IMR-90 (cell line): ENCODE data around the gene KRTAP5-10. TPM values are rescaled to one million over a fixed set of nuclear protein-coding genes. Genes with fewer than 3 reads are reported as not detected.

Experiments used
- ATAC-seq: fragments of 200-7000 bp; cut with Tn5 transposase; 2 replicates; pipeline ENCODE4 v1.9.1; 2020; ENCODE audit warnings: low read depth, mild to moderate bottlenecking, moderate library complexity
- BruUV-seq: library from RNA; stranded (reverse); fragments of 400-500 nt; replicated peaks from 2 replicates; lab custom pipeline; 2021; lab: Mats Ljungman, UMichigan
- CTCF ChIA-PET: fragments of 300-600 bp; formaldehyde crosslinking; extraction: SDS; loops from one replicate; lab custom pipeline; 2021; ENCODE audit warnings: antibody characterized with exemption; lab: Yijun Ruan, JAX
- POLR2A ChIA-PET: fragments of 300-600 bp; sonication (Branson Sonifier 250); formaldehyde crosslinking; loops from one replicate; lab custom pipeline; 2022; ENCODE audit warnings: antibody characterized with exemption; ENCODE audit not compliant: unreplicated experiment; lab: Charles Lee
- DNase-seq: peaks from one replicate; pipeline ENCODE4 v3.0.0; 2013
- H2AFZ ChIP-seq: replicated peaks from 2 replicates; pipeline ENCODE3; 2013; ENCODE audit warnings: low read length, mild to moderate bottlenecking; ENCODE audit not compliant: poor library complexity
- H2AK5ac ChIP-seq: 2 replicates; pipeline ENCODE4 v1.6.1; 2013; ENCODE audit warnings: low read depth, low read length, inconsistent platforms
- H2AK9ac ChIP-seq: replicated peaks from 2 replicates; pipeline ENCODE3; 2013; ENCODE audit warnings: mild to moderate bottlenecking, low read depth, low read length, moderate library complexity; ENCODE audit not compliant: poor library complexity
- H2BK120ac ChIP-seq: 2 replicates; pipeline ENCODE4 v1.6.1; 2013; ENCODE audit warnings: low read depth, low read length, inconsistent platforms
- H2BK15ac ChIP-seq: 3 replicates; pipeline ENCODE4 v1.6.1; 2013; ENCODE audit warnings: low read depth, low read length, inconsistent platforms
- H2BK20ac ChIP-seq: 2 replicates; pipeline ENCODE4 v1.6.1; 2013; ENCODE audit warnings: low read depth, mild to moderate bottlenecking, inconsistent platforms, low read length, moderate library complexity
- H2BK5ac ChIP-seq: 2 replicates; pipeline ENCODE4 v1.6.1; 2013; ENCODE audit warnings: mild to moderate bottlenecking, low read depth, low read length, inconsistent platforms; ENCODE audit not compliant: poor library complexity, severe bottlenecking
- H3K14ac ChIP-seq: replicated peaks from 2 replicates; pipeline ENCODE4 v1.6.1; 2013; ENCODE audit warnings: low read depth, low read length, inconsistent platforms
- H3K18ac ChIP-seq: 2 replicates; pipeline ENCODE4 v1.6.1; 2013; ENCODE audit warnings: low read depth, low read length, control low read depth
- H3K23ac ChIP-seq: 2 replicates; pipeline ENCODE4 v1.6.1; 2013; ENCODE audit warnings: low read depth, low read length, inconsistent platforms
- H3K27ac ChIP-seq: 2 replicates; pipeline ENCODE4 v1.5.1; 2013; ENCODE audit warnings: mild to moderate bottlenecking, control low read depth, low read length; ENCODE audit not compliant: insufficient read depth
- H3K27me3 ChIP-seq: 2 replicates; pipeline ENCODE4 v1.6.1; 2013; ENCODE audit warnings: low read length; ENCODE audit not compliant: control insufficient read depth, insufficient read depth
- H3K36me3 ChIP-seq: 2 replicates; pipeline ENCODE4 v1.6.1; 2013; ENCODE audit warnings: low read length, mixed read lengths; ENCODE audit not compliant: control insufficient read depth, insufficient read depth
- H3K4ac ChIP-seq: 2 replicates; pipeline ENCODE4 v1.6.1; 2013; ENCODE audit warnings: low read depth, low read length, inconsistent platforms
- H3K4me1 ChIP-seq: 2 replicates; pipeline ENCODE4 v1.6.1; 2013; ENCODE audit warnings: low read length, mixed read lengths; ENCODE audit not compliant: control insufficient read depth, insufficient read depth
- H3K4me2 ChIP-seq: 2 replicates; pipeline ENCODE4 v1.6.1; 2013; ENCODE audit warnings: low read depth, mild to moderate bottlenecking, control low read depth, low read length, moderate library complexity
- H3K4me3 ChIP-seq: 2 replicates; pipeline ENCODE4 v1.5.1; 2013; ENCODE audit warnings: low read depth, mild to moderate bottlenecking, control low read depth, low read length, moderate library complexity; ENCODE audit not compliant: insufficient read depth
- H3K56ac ChIP-seq: 2 replicates; pipeline ENCODE4 v1.6.1; 2013; ENCODE audit warnings: low read length, inconsistent platforms; ENCODE audit not compliant: insufficient read depth; ENCODE audit errors: extremely low read depth
- H3K79me1 ChIP-seq, 2 experiments: 2 replicates each; pipeline ENCODE4 v1.6.1; 2013; ENCODE audit warnings: low read length in 2 of 2, inconsistent platforms in 1 of 2, low read depth in 1 of 2
- H3K9ac ChIP-seq: 2 replicates; pipeline ENCODE4 v1.6.1; 2013; ENCODE audit warnings: low read depth, low read length, control low read depth
- H3K9me1 ChIP-seq: 2 replicates; pipeline ENCODE4 v1.6.1; 2013; ENCODE audit warnings: low read length, inconsistent platforms; ENCODE audit not compliant: insufficient read depth
- H3K9me3 ChIP-seq: 2 replicates; pipeline ENCODE4 v1.6.1; 2013; ENCODE audit warnings: low read length; ENCODE audit not compliant: control insufficient read depth, insufficient read depth
- H4K20me1 ChIP-seq: 2 replicates; pipeline ENCODE4 v1.6.1; 2013; ENCODE audit warnings: low read length, inconsistent platforms; ENCODE audit not compliant: insufficient read depth
- H4K5ac ChIP-seq: 2 replicates; pipeline ENCODE4 v1.6.1; 2013; ENCODE audit warnings: mild to moderate bottlenecking, low read depth, low read length, control low read depth
- H4K8ac ChIP-seq, 2 experiments: 2 replicates each; pipeline ENCODE4 v1.6.1; 2013; ENCODE audit warnings: low read depth in 2 of 2, low read length in 2 of 2, control low read depth in 1 of 2, inconsistent platforms in 1 of 2
- H4K91ac ChIP-seq: 2 replicates; pipeline ENCODE4 v1.6.1; 2013; ENCODE audit warnings: low read depth, low read length, inconsistent platforms; ENCODE audit not compliant: insufficient read depth
- BHLHE40 ChIP-seq: fragments of 150-350 bp; IDR thresholded peaks from 2 replicates; pipeline ENCODE4 v1.6.1; 2016; ENCODE audit warnings: mild to moderate bottlenecking, low read depth, low read length
- CEBPB ChIP-seq: IDR thresholded peaks from 2 replicates; pipeline ENCODE4 v1.6.1; 2012; ENCODE audit warnings: low read depth, low read length, improper control_type of control experiment
- ELK1 ChIP-seq: fragments of 150-350 bp; IDR thresholded peaks from 2 replicates; pipeline ENCODE4 v1.6.1; 2016; ENCODE audit warnings: low read depth, mild to moderate bottlenecking, low read length, moderate library complexity, borderline replicate concordance
- FOS ChIP-seq: fragments of 150-350 bp; IDR thresholded peaks from 2 replicates; pipeline ENCODE4 v1.6.1; 2016; ENCODE audit warnings: low read depth, low read length
- MAFK ChIP-seq: IDR thresholded peaks from 2 replicates; pipeline ENCODE4 v1.6.1; 2012; ENCODE audit warnings: low read depth, low read length, improper control_type of control experiment
- MXI1 ChIP-seq: IDR thresholded peaks from 2 replicates; pipeline ENCODE4 v1.6.1; 2012; ENCODE audit warnings: low read depth, mild to moderate bottlenecking, low read length, moderate library complexity, borderline replicate concordance
- POLR2A ChIP-seq: IDR thresholded peaks from 2 replicates; pipeline ENCODE4 v1.6.1; 2012; ENCODE audit warnings: mild to moderate bottlenecking, low read depth, low read length
- RAD21 ChIP-seq: IDR thresholded peaks from 2 replicates; pipeline ENCODE4 v1.6.1; 2012; ENCODE audit warnings: low read length, improper control_type of control experiment
- RCOR1 ChIP-seq: IDR thresholded peaks from 2 replicates; pipeline ENCODE4 v1.6.1; 2012; ENCODE audit warnings: mild to moderate bottlenecking, low read length, improper control_type of control experiment; ENCODE audit not compliant: insufficient replicate concordance
- RFX5 ChIP-seq: IDR thresholded peaks from 2 replicates; pipeline ENCODE4 v1.8.0; 2012; ENCODE audit warnings: low read depth, mild to moderate bottlenecking, low read length, moderate library complexity
- USF2 ChIP-seq: fragments of 150-350 bp; IDR thresholded peaks from 2 replicates; pipeline ENCODE4 v1.6.1; 2017; ENCODE audit warnings: mild to moderate bottlenecking, antibody characterized with exemption, low read length, low read depth
- WGBS, 2 experiments: methylation state at CpG; one replicate each; pipeline versions ENCODE4 v1.1.5 to v1.1.7; 2013; ENCODE audit warnings: missing lambda C conversion rate in 2 of 2; ENCODE audit not compliant: insufficient read length in 1 of 2; ENCODE audit errors: extremely low coverage in 2 of 2; 5-methylcytosine and 5-hydroxymethylcytosine counted together
- dilution Hi-C: fragments of 300-500 bp; cut with HindIII; formaldehyde crosslinking; loops from one replicate; pipeline ENCODE4 v1.14.3; 2018; ENCODE audit warnings: low sequenced_read_pairs; ENCODE audit not compliant: unreplicated experiment
- in situ Hi-C: fragments of 300-500 bp; cut with MboI; formaldehyde crosslinking; loops from 3 replicates; pipeline ENCODE4 v1.14.3; 2019; ENCODE audit warnings: low sequenced_read_pairs, inconsistent platforms, mixed read lengths
- intact Hi-C: fragments of 100-400 bp; cut with micrococcal nuclease; formaldehyde crosslinking; loops from 2 replicates; pipeline ENCODE4 v1.10.0; 2022
- polyA plus RNA-seq, 3 experiments: library from polyadenylated mRNA; depleted of rRNA; stranded (reverse); fragments of >200 nt; gene quantifications; 2 replicates each; pipeline ENCODE4 v1.2.3, GENCODE V29; 2012; ENCODE audit warnings: low replicate concordance in 1 of 3
- total RNA-seq: library from RNA; depleted of rRNA; stranded (reverse); fragments of >200 nt; gene quantifications from 2 replicates; pipeline ENCODE4 v1.2.3, GENCODE V29; 2012

Gene KRTAP5-10
- total and polyA plus RNA-seq, 2 of the 4 experiments (the other 2 are of a cell fraction), result not detected

- no peak for TF ChIP-seq ELK1
Measured at GRCh38 chr11:71518506-71519471, 46.6 kb upstream of the KRTAP5-10 start (continued).

- no peak for TF ChIP-seq RFX5
- TF ChIP-seq FOS, result no peak
- TF ChIP-seq BHLHE40, result no peak
- TF ChIP-seq RCOR1, result no peak
- no peak for TF ChIP-seq MAFK
- TF ChIP-seq MXI1, result no peak
- TF ChIP-seq CEBPB, result no peak
- no peak for TF ChIP-seq USF2
- no peak for TF ChIP-seq RAD21
- no peak for TF ChIP-seq POLR2A
- H2BK120ac ChIP-seq, result no peak overlapping the region
- dilution Hi-C loops, result no loop called here
- no peak overlapping the region for H3K23ac ChIP-seq
- H3K9me3 ChIP-seq, result no peaks in the 10 kb centered on the region
- H2BK20ac ChIP-seq, result no peak overlapping the region
- H2AK9ac ChIP-seq, result peak overlapping the region; percentile 65
- peaks cover 3% of the 10 kb centered on the region; the same call in 1 of the 2 replicates for H3K27me3 ChIP-seq
- no peak overlapping the region for H3K4ac ChIP-seq
- ATAC-seq (no peak), DNase-seq (no peak)
- H3K56ac ChIP-seq, result no peak overlapping the region
- no peak overlapping the region for H3K9ac ChIP-seq
- CTCF ChIA-PET, result no interaction called here
- intact Hi-C loops, result loop anchor here (2.0 kb wide), 1 partner anchor 39 kb away; no protein-coding TSS in a partner anchor
- no peaks in the 10 kb centered on the region for H3K79me1 ChIP-seq
- no peak overlapping the region for H3K4me2 ChIP-seq
- H3K9me1 ChIP-seq, result no peaks in the 10 kb centered on the region
- H4K20me1 ChIP-seq, result no peaks in the 10 kb centered on the region
- no peak overlapping the region for H3K4me3 ChIP-seq
- no peak overlapping the region for H2BK15ac ChIP-seq
- in situ Hi-C loops, result no loop called here
- POLR2A ChIA-PET, result interaction anchor here (0.6 kb wide), 1 partner anchor 13 kb away, joined by 3 read pairs; no protein-coding TSS in a partner anchor
- H3K4me1 ChIP-seq, result no peaks in the 10 kb centered on the region
- H3K18ac ChIP-seq, result no peak overlapping the region
- H4K5ac ChIP-seq, result no peak overlapping the region
- H3K27ac ChIP-seq, result no peak overlapping the region
- no peak overlapping the region for H2AK5ac ChIP-seq
- no peak overlapping the region for H4K91ac ChIP-seq
- H3K36me3 ChIP-seq, result no peaks in the 10 kb centered on the region
- 26% methylated on average over 6 of the region's 10 CpGs; no CpG with 5 or more reads in 1 of the 2 experiments for WGBS, 2 experiments
- H2AFZ ChIP-seq, result no peak overlapping the region
- no TSS peak for BruUV-seq
- H3K14ac ChIP-seq, result no peak overlapping the region
- no peak overlapping the region for H4K8ac ChIP-seq
- no peak overlapping the region for H2BK5ac ChIP-seq
Measured at GRCh38 chr11:71519546-71519945, 45.8 kb upstream of the KRTAP5-10 start.
